GM21515 (cell line): ENCODE data around the gene PPP6R2.

Experiments used
- ATAC-seq: cut with Tn5 transposase; IDR thresholded peaks from one replicate; pipeline ENCODE4 v1.9.1; 2021; ENCODE audit not compliant: unreplicated experiment

The PPP6R2 gene

DNA sequence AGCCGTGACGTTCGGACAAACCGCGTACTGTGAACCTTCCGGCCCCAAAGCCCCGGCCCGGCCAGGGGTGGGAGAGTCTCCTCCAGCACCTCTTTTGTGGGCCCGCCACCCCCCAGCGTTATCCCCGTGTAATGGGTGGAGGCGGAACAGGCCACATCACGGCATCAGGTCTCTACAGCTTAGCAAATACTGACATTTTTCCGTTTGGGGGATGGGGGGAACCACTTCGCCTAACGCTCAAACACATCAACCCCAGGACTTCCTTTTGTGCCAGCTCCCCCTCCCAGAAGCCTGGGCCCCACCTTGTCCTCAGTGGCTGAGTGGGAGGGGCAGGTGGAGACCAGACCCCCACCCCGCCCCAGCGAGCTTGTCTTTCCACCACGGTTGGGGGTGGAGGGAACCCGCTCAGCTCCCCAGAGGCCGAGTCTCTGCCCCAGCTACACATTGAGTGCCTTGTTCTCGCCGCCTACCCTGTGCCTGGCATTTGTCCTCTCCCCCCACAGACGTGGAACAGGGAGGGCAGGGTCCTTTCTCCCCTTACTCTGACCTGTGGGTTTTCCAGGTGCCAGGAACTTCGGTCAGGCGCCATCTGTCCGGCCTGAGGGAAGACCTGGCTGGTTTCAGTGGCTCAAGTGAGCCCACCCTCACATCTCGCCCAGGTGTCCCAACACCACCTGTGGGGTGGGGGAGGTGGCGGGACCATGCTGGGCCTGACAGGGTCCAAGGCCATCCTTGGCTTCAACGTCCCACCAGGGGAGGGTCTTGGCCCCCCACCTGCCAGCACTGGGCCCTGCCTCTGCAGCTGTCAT, 102.1 kb downstream of the PPP6R2 start:
- ATAC-seq: no peak

DNA sequence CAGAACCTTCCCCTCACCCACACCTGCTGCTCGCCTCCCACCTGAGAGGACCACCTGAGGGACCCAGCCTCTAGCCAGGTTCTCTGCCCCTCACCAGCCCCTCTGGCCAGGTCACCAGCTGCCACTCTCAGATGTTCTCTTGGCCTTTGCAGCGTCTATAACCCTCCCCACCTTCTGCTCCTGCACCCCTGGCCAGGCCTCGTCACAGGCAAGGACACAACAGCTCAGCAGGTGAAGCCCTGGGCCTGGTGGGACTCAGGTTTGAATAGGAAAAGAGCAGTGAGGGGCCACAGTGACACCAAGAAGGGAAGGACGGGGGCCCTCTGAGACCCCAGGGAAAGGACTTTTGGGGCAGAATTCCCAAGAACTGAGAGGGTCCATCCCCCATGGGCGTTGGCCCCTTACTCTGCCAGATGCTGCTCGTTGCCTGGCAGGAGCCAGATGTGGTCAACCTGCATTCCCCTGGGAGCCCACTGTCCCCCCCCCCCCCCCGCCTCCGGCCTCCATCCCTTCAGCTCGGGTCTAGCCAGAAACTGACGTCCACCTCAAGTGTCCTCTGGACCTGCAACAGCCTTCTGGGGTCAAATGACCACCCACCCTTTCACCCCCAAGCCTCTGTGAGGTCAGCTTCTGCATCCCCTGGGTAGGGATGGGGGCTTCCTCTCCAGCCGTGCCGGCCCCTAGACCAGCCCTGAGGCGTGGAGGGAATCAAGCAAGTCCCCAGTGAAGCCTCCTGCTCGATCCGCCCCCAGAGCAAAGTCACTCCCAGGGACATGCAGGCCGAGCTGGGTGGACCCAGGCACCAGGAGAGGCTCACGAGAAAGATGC, 103.0 kb downstream of the PPP6R2 start:
- ATAC-seq: no peak

GRCh38 chr22:50446708-50447575, 103.8 kb downstream of the PPP6R2 start:
- no peak for ATAC-seq

- no peak for ATAC-seq
Measured at GRCh38 chr22:50447576-50448551, 104.7 kb downstream of the PPP6R2 start.

DNA sequence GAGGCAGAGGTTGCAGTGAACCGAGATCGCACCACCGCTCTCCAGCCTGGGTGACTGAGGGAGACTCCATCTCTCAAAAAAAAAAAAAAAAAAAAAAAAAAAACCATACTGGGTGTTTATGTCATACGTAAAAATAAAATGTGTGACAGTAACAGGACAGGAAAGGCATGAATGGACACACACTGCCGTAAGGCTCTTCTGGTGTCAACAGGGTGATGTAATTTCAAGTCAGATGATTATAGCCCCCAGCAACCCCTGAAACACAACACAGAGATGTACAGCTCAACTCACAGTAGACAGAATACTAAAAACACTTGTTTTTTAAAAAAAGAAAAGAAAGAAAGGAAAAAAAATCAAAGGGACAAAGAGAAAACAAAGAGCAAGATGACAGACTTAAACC, 109.5 kb downstream of the PPP6R2 start:
- no peak for ATAC-seq

DNA sequence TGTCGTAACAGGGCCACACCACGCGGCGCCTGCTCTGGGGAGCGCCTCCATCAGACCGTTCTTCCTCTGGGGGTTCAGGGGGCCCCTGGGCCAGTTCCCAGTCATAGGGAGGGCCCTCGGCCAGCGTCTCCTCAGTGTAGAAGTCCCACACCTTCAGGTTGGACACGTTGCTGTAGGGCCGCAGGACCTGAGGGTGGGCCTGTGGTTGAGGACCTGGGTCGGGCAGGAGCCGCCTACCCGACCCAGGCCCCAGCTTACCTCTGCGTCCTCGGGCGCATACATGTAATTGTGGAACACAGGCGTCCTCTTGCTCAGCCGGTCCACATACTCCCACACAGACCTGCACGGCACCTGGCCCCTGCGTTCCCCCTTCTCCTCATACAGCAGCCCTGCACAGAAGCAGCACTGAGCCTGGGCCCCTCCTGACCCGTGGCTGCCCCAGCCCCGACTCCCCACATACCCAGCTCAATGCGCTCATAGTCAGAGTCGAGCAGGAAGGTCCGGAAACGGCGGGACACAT, 111.5 kb downstream of the PPP6R2 start:
- no peak for ATAC-seq

- ATAC-seq: no peak
Measured at GRCh38 chr22:50455201-50455600, 112.1 kb downstream of the PPP6R2 start.

GRCh38 chr22:50456026-50456425, 112.9 kb downstream of the PPP6R2 start:
- no peak for ATAC-seq

DNA sequence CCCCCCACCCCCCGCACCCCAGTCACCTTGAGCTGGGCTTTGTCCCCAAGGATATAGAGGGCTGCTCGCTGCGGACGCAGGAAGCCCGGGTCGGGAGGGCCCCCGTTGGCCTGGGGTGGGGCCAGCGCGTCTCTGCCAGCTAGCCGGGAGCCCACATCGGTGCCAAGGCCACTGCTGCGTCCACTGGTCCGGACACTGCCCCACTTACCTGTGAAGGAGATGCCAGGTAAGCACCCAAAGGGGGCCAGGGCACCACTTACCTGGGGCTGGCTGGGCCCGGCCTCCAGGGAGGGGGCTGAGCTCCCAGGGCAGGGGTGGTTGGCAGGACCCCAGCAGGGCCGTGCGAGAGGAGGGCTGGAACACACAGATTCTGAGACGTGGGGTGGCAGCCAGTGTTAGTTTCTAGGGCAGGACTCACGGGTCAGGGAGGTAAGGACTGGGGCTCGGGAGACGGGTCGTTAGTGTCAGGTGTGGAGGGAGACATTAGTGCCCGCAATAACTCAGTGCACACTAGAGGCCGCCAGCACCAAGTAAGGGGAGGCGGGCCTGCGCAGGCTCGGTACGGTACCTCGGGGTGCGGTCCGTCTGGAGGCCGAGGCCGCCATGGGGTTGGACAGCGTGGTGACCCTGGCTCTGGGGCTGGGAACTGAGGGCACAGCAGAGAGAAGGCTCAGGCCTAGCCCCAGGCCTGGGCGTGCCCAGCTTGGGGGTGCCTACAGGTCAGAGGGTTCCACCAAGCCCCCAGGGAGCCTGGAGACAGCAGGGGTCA, 113.5 kb downstream of the PPP6R2 start:
- ATAC-seq: no peak

DNA sequence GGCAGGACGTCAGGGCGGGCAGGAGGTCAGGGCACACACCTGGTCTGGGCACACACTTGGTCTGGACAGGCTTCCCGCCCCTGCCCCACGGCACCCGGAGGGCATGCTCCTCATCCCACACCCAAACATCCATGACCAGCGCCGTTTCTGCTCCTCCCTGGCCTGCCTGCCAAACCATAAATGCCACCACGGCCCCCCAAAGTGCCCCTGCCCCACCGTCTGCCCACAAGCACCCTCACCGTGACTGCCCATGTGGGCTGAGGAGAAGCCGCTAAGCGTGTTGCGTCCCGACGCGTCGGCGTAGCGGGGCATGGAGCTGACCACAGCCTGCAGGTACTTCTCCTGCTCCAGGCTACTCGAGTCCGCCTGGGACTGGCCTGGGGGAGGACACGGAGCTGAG, 115.9 kb downstream of the PPP6R2 start:
- ATAC-seq: no peak

DNA sequence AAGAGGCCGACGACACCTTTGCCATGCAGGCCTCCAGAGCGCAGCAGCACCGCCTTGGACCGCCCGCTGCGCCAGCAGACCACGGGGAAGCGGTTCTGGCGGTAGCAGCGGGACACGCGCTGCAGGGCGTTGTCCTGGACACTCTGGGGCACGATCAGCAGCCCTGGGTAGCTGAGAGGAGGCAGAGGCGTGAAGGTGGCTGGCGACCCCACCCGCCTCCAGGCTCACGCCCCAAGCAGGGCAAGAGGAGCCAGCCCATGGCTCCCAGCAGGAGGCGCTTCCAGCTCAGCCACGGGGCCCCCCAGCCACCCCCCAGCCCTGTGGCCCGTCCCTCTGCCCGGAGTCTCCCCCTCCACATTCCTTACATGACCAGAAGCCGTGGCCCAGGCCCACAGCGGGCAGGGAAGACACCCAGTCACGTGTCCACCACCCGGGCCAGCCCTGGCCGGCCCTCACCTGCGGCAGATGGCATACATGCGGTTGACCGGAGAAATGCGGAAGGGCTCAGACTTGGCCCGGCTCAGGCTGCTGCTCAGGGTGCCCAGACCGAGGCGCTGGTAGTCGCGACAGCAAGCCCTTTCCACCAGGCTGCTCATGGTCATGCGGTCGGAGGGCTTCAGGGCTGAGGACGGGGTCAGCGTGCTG, 116.5 kb downstream of the PPP6R2 start:
- no peak for ATAC-seq

GRCh38 chr22:50460938-50461337, 117.8 kb downstream of the PPP6R2 start:
- no peak for ATAC-seq

- ATAC-seq: no peak
Measured at GRCh38 chr22:50461536-50461935, 118.4 kb downstream of the PPP6R2 start.

DNA sequence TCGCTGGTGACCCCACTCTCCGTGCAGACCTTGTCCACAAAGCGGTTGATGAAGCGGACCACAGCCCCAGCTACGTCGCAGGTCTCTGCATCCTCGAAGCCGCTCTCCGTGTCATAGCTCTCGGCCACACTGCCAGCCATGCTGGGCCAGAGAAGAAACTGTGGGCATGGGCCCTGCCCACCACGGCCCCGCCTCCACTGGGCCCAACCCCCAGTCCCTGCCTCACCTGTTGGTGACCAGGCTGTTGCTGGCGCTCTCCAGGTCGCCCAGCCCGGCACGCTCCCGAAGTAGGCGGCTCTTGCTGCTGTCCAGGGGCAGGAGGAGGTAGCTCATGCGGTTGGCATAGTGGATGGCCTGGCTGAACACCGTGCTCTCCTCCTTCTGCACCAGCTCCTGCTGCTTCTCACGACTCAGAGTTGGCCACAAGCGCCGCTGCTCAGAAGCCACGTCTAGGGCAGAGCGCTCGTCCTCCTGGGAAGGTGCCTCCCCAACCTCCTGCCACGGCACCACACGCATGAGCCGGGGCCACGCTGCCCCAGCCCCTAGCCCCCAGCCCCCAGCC, 118.9 kb downstream of the PPP6R2 start:
- no peak for ATAC-seq

- no peak for ATAC-seq
Measured at GRCh38 chr22:50463188-50463900, 120.2 kb downstream of the PPP6R2 start.

- no peak for ATAC-seq
Measured at GRCh38 chr22:50464451-50464850, 121.3 kb downstream of the PPP6R2 start.

DNA sequence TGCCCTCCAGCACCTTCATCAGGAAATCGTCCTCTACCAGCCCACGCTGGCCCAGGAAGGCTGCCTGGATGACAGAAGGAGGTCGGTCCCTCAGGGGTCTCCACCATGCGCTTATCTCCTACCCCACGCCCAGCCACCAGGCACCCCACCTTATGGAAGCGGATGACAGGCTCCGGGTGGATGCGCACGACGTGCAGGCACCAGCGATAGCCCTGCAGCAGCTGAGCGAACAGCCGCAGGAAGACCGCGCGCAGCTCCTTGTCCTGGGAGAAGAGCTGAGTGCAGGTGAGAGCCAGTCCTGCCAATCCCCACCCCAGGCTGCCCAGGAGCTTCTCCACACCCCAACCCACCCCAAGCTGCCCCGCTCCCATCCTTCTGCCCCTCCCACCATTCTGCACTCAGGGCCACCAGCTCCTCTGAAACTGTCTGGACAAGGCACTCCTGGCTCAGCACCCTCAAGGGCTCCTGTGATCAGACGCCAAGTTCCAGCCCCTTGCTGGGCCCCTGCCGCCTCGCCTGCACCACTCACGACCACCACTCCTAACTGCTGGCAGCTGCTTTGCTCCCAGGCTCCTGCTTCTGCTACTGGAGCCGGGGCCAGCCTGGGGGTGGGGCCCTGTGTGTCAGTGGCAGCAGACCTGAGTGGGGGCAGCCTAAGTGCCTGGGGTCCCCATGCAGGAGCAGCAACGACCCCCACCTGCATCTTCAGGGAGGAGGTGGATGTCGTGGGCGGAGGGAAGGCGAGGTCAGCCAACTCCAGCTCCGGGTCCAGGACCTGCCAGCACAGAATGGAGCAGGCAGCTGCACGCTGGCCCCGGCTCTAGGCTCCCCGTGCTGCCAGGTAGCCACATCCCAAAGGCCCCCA, 122.2 kb downstream of the PPP6R2 start:
- no peak for ATAC-seq
